HG03460 (cell line): ENCODE measurements around the gene RDH11.
"Not testable (repeated sequence)": the region's sequence is repeated elsewhere in the genome, so short reads cannot be mapped to it uniquely, and the experiment has no call there.

Source experiments
- ATAC-seq: cut with Tn5 transposase; IDR thresholded peaks from one replicate; pipeline ENCODE4 v1.9.1; 2021; ENCODE audit not compliant: unreplicated experiment

RDH11 gene

GRCh38 chr14:67695394-67695949, at the start of gene RDH11:
Gene RDH11 (minus strand): TSS chr14:67695764. CDS start chr14:67695703, 61 bp downstream.
- ATAC-seq: peak; percentile 90

- ATAC-seq: no peak
These were observed 48.5 kb upstream of the RDH11 start for GRCh38 chr14:67744046-67744445.

GRCh38 chr14:67738740-67739504, 43.4 kb upstream of the RDH11 start:
- ATAC-seq: no peak

GRCh38 chr14:67736771-67737170, 41.2 kb upstream of the RDH11 start:
- no peak for ATAC-seq

GRCh38 chr14:67735336-67736147, 40.0 kb upstream of the RDH11 start:
- no peak for ATAC-seq

- no peak for ATAC-seq
These were observed 39.1 kb upstream of the RDH11 start for GRCh38 chr14:67734675-67735074.

GRCh38 chr14:67733616-67734015, 38.1 kb upstream of the RDH11 start:
- no peak for ATAC-seq

GRCh38 chr14:67729072-67729885, 33.7 kb upstream of the RDH11 start:
- no peak for ATAC-seq

GRCh38 chr14:67728258-67728657, 32.7 kb upstream of the RDH11 start:
- ATAC-seq: no peak

- ATAC-seq: no peak
These were observed 31.8 kb upstream of the RDH11 start for GRCh38 chr14:67727361-67727760.

GRCh38 chr14:67725171-67725570, 29.6 kb upstream of the RDH11 start:
- ATAC-seq: no peak

- no peak for ATAC-seq
These were observed 26.7 kb upstream of the RDH11 start for GRCh38 chr14:67722293-67722692.

GRCh38 chr14:67721875-67722274, 26.3 kb upstream of the RDH11 start:
- ATAC-seq: no peak

GRCh38 chr14:67719866-67720265, 24.3 kb upstream of the RDH11 start:
- no peak for ATAC-seq

- ATAC-seq: not testable (repeated sequence)
These were observed 23.8 kb upstream of the RDH11 start for GRCh38 chr14:67719385-67719784.

GRCh38 chr14:67718265-67718664, 22.7 kb upstream of the RDH11 start:
- no peak for ATAC-seq

GRCh38 chr14:67717048-67717447, 21.5 kb upstream of the RDH11 start:
- ATAC-seq: no peak

GRCh38 chr14:67710209-67710608, 14.6 kb upstream of the RDH11 start:
- ATAC-seq: no peak

GRCh38 chr14:67709796-67710195, 14.2 kb upstream of the RDH11 start:
- not testable (repeated sequence) for ATAC-seq

GRCh38 chr14:67709346-67709745, 13.8 kb upstream of the RDH11 start:
- not testable (repeated sequence) for ATAC-seq

GRCh38 chr14:67705211-67705610, 9.6 kb upstream of the RDH11 start:
- ATAC-seq: no peak
